Activated T-helper 1 cell treated with anti-CD3 and anti-CD28 coated beads, Interleukin-12 subunit alpha, Interleukin-12 subunit beta, Interleukin-2, Interleukin-4 antibody, amounts not matched to agents 30 ng/mL and 10 ng/mL and 1 ng/mL, durations not matched to agents 14 hours and 24 hours and 36 hours (primary cell): ENCODE results near the gene ST3GAL5. TPM values are rescaled to one million over a fixed set of nuclear protein-coding genes. Genes with fewer than 3 reads are reported as not detected.
A peak's percentile ranks its signal among the peaks of the same experiment; 100 is the strongest.

ENCODE experiments used
- DNase-seq: peaks from one replicate; pipeline ENCODE4 v3.0.0; 2021; ENCODE audit warnings: low spot score
- H3K27ac Mint-ChIP-seq: one replicate; pipeline ENCODE4 v1.8.0; 2021; ENCODE audit warnings: mild to moderate bottlenecking, mixed read lengths
- H3K27me3 Mint-ChIP-seq: one replicate; pipeline ENCODE4 v1.8.0; 2022; ENCODE audit warnings: mild to moderate bottlenecking, moderate library complexity, mixed read lengths; ENCODE audit not compliant: insufficient read depth
- H3K36me3 Mint-ChIP-seq: one replicate; pipeline ENCODE4 v1.8.0; 2021; ENCODE audit warnings: low read depth, mixed read lengths
- H3K4me1 Mint-ChIP-seq: one replicate; pipeline ENCODE4 v1.8.0; 2021; ENCODE audit warnings: low read depth, mixed read lengths
- H3K4me3 Mint-ChIP-seq: one replicate; pipeline ENCODE4 v1.8.0; 2021; ENCODE audit warnings: mild to moderate bottlenecking, moderate library complexity, mixed read lengths
- H3K9me3 Mint-ChIP-seq: one replicate; pipeline ENCODE4 v1.8.0; 2021; ENCODE audit warnings: mixed read lengths
- intact Hi-C: fragments of 100-400 bp; cut with micrococcal nuclease; formaldehyde crosslinking; loops from one replicate; pipeline ENCODE4 v1.15.1; 2024
- total RNA-seq: library from RNA; stranded (reverse); gene quantifications from 2 replicates; pipeline ENCODE4 v1.2.3, GENCODE V29; 2022

The ST3GAL5 gene
- total RNA-seq, 1 donor from 2014 or later, result 18.9 TPM

DNA sequence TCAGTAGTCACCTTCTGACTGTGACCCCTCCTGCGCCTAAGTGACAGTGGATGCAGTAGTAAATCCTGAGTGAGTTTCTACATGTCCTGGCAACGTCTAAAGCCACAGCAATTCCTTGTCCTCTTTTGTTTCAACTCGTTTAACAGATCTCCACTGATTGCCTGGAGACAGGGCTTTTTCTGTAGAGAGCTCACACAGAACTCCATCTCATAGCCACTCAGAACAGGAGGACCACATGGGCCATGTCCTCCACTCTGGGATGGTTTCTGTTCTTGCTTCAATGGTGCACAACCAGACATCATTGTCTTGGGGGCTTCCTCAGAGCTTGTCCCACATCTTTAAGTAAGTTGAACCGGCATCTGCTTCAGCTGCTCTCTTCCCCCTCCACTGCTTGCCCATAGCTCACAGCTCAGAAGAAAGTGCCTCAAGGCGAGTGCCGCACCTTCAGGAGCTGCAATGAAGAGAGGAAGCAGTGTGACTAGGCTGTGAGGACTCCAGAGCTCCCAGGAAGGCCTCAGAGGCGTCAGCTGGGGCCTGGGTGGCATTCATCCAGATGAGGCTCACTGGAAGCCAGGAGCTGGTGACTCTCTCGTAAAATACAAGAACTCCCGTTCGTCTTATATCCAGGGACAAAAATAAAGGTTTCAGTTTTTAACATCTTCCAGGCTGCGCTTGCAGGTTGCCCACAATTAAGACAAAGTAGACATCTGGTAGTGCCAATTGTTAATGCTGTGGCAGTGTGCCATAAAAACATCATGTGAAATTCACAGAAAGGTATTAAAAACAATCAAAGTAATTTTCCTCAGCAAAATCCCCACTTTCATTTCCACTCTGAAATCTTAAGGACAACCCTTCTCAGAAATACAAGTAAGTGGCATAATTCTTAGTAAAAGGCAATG is 37.3 kb downstream of the ST3GAL5 start:
- Mint-ChIP-seq H3K27ac (peak overlapping the region; percentile 99), H3K4me3 (peak overlapping the region; percentile 82), H3K4me1 (peaks cover 58% of the 10 kb centered on the region), H3K9me3 (peaks cover 12% of the 10 kb centered on the region), H3K36me3 (peaks cover 41% of the 10 kb centered on the region), H3K27me3 (no peaks in the 10 kb centered on the region)
- intact Hi-C loops, result loop anchor here (2.0 to 5.0 kb wide), 2 partner anchors 21 to 346 kb away; partner anchors contain the start of genes IMMT and MRPL35
- no peak for DNase-seq

DNA sequence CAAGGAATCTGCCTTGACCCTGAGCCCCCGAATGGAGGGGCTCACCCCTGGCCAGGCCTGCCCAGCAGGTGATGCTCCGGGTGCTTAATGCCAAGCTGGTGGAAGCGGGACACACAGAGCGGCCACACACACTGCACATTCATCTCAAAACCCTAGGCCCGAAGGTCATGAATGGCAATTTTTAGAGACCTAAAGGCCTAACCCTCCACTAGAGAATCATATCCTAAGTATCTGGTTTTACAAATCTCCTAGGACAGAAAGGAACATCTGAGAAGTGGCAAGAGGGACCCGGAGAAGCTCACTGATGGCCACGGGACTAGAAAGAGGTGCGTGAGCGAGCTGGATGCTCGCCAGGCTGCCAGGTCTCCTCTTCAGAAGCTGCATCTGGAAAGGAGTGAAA is 38.3 kb downstream of the ST3GAL5 start:
- Mint-ChIP-seq H3K36me3 (peaks cover 42% of the 10 kb centered on the region), H3K27ac (peak overlapping the region; percentile 49), H3K27me3 (no peaks in the 10 kb centered on the region), H3K4me3 (peak overlapping the region; percentile 25), H3K4me1 (peaks cover 50% of the 10 kb centered on the region), H3K9me3 (peaks cover 9% of the 10 kb centered on the region)
- intact Hi-C loops, result loop anchor here (5.0 kb wide), 1 partner anchor 347 kb away; the partner anchor contains the start of genes IMMT and MRPL35
- DNase-seq, result no peak

GRCh38 chr2:85847051-85847588 is 41.7 kb downstream of the ST3GAL5 start:
- Mint-ChIP-seq H3K27me3 (no peaks in the 10 kb centered on the region), H3K4me3 (no peak overlapping the region), H3K4me1 (peaks cover 18% of the 10 kb centered on the region), H3K9me3 (peaks cover 6% of the 10 kb centered on the region), H3K27ac (no peak overlapping the region), H3K36me3 (peaks cover 49% of the 10 kb centered on the region)
- DNase-seq, result no peak
- intact Hi-C loops, result no loop called here

GRCh38 chr2:85846411-85846810 is 42.4 kb downstream of the ST3GAL5 start:
- intact Hi-C loops, result no loop called here
- DNase-seq, result no peak
- H3K36me3 Mint-ChIP-seq, result peaks cover 50% of the 10 kb centered on the region
- H3K9me3 Mint-ChIP-seq, result peaks cover 6% of the 10 kb centered on the region
- no peak overlapping the region for H3K27ac Mint-ChIP-seq
- no peaks in the 10 kb centered on the region for H3K27me3 Mint-ChIP-seq
- H3K4me3 Mint-ChIP-seq, result no peak overlapping the region
- peaks cover 16% of the 10 kb centered on the region for H3K4me1 Mint-ChIP-seq

- Mint-ChIP-seq H3K27ac (no peak overlapping the region), H3K4me1 (peaks cover 12% of the 10 kb centered on the region), H3K9me3 (peaks cover 6% of the 10 kb centered on the region), H3K4me3 (no peak overlapping the region), H3K36me3 (peaks cover 56% of the 10 kb centered on the region), H3K27me3 (no peaks in the 10 kb centered on the region)
- intact Hi-C loops, result no loop called here
- no peak for DNase-seq
These were observed 44.3 kb downstream of the ST3GAL5 start for GRCh38 chr2:85844486-85844885.

DNA sequence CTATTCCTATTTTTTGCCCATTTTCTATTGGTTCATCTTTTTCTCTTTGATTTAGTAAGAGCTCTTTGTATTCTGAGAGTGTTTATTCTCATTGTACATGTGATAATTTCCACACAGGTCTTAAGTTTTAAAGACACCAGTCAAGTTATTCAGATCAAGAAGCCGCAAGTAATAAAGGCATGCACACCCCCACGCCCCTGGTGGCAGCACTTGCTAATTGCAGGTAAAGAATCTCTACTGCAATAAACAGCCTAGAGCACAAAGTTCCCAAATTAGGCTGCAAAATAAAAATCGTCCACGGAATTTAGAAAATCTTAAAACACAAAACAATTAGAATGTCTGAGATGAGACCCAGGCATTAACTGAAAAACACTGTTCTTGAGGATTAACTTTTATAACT is 45.2 kb downstream of the ST3GAL5 start:
- Mint-ChIP-seq H3K27ac (no peak overlapping the region), H3K4me3 (no peak overlapping the region), H3K4me1 (peaks cover 15% of the 10 kb centered on the region), H3K36me3 (peaks cover 63% of the 10 kb centered on the region), H3K9me3 (peaks cover 6% of the 10 kb centered on the region), H3K27me3 (no peaks in the 10 kb centered on the region)
- intact Hi-C loops, result no loop called here
- no peak for DNase-seq

- no peak for DNase-seq
These were observed 48.7 kb downstream of the ST3GAL5 start for GRCh38 chr2:85840091-85840490.

DNA sequence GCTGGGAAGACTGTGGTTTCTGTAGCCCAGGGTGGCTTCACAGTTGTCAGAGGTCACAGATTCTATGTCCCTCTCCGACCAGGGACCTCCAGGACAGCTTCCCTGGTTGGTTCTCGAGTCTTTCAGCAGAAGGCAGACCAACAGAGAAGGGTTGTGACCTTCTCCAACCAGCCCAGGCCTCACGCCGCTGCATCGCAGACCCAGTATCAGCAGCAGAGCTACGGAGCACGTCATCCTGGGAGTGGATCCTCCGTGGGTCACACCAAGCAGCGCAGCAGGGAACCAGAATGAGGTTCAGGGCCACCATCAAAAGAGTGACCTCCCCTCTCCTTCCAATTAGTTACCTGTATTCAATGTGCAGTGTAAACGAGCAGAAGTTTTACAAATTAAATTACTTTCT is 49.3 kb downstream of the ST3GAL5 start:
- no peak overlapping the region for H3K4me3 Mint-ChIP-seq
- intact Hi-C loops, result no loop called here
- H3K27ac Mint-ChIP-seq, result no peak overlapping the region
- H3K4me1 Mint-ChIP-seq, result peaks cover 12% of the 10 kb centered on the region
- DNase-seq, result no peak
- H3K27me3 Mint-ChIP-seq, result no peaks in the 10 kb centered on the region
- H3K36me3 Mint-ChIP-seq, result peaks cover 46% of the 10 kb centered on the region
- peaks cover 10% of the 10 kb centered on the region for H3K9me3 Mint-ChIP-seq

More at GRCh38 chr2:85840091-85840490, 48.7 kb downstream of the ST3GAL5 start:
- Mint-ChIP-seq H3K27me3 (no peaks in the 10 kb centered on the region), H3K9me3 (peaks cover 6% of the 10 kb centered on the region), H3K4me3 (no peak overlapping the region), H3K36me3 (peaks cover 53% of the 10 kb centered on the region), H3K4me1 (peaks cover 12% of the 10 kb centered on the region), H3K27ac (peak overlapping the region; percentile 72)
- intact Hi-C loops, result no loop called here

DNA sequence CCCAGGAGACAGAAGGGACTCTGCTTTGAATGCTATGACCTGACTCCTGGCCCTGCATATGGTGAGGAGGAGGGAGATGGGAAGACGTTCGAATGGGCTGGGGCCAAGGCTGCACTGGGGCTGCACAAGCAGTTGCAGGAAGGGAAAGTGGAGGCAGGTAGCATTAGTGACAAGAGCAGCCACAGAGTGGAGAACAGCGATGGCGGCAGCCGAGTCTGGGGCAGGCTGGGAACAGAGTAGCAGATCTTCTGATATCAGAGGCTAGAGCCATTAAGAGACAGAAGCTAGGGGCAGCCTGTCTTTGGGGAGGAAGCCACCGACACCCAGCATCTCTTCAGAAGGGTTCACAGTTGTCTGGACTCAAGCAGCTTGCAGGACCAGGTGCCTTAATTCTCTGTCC is 50.1 kb downstream of the ST3GAL5 start:
- H3K36me3 Mint-ChIP-seq, result peaks cover 44% of the 10 kb centered on the region
- peak overlapping the region; percentile 14 for H3K27ac Mint-ChIP-seq
- H3K27me3 Mint-ChIP-seq, result no peaks in the 10 kb centered on the region
- no peak for DNase-seq
- intact Hi-C loops, result no loop called here
- H3K4me1 Mint-ChIP-seq, result peaks cover 12% of the 10 kb centered on the region
- H3K4me3 Mint-ChIP-seq, result no peak overlapping the region
- H3K9me3 Mint-ChIP-seq, result peaks cover 13% of the 10 kb centered on the region

- H3K4me3 Mint-ChIP-seq, result no peak overlapping the region
- intact Hi-C loops, result no loop called here
- H3K9me3 Mint-ChIP-seq, result peaks cover 9% of the 10 kb centered on the region
- H3K27ac Mint-ChIP-seq, result no peak overlapping the region
- DNase-seq, result no peak
- peaks cover 17% of the 10 kb centered on the region for H3K4me1 Mint-ChIP-seq
- peaks cover 43% of the 10 kb centered on the region for H3K36me3 Mint-ChIP-seq
- H3K27me3 Mint-ChIP-seq, result no peaks in the 10 kb centered on the region
These were observed 50.6 kb downstream of the ST3GAL5 start for GRCh38 chr2:85838181-85838580.

DNA sequence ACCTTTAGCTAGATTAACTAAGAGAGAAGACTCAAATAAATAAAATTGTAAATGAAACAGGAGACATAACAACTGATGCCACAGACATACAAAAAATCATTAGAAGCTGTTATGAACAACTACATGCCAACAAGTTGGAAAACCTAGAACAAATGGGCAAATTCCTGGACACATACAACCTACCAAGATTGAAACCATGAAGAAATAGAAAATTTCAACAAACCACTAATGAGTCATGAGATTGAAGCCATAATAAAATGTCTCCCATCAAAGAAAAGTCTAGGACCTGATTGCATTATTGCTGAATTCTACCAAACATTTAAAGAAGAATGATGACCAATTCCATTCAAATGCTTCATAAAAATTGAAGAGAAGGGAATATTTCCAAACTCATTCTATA is 54.3 kb downstream of the ST3GAL5 start:
- intact Hi-C loops, result loop anchor here (5.0 kb wide), 1 partner anchor 163 kb away; no protein-coding TSS in a partner anchor
- no peak for DNase-seq

DNA sequence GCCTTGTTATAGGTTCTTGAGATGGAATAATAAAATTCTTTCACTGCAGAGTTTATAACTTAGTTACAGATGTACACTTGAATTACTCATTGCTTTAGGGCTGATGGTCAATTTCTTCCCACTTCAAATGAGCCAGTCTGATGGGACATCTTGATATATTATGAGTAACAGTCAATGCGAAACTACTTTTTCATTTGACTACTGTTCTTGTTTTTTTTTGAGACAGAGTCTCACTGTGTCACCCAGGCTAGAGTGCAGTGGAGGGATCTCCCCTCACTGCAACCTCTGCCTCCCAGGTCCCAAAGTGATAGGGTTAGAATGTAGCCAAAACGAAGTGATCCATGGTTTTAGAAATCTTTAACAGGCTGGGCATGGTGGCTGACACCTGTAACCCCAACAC is 57.1 kb downstream of the ST3GAL5 start:
- no peak for DNase-seq
- H3K27ac Mint-ChIP-seq, result no peak overlapping the region
- intact Hi-C loops, result loop anchor here (2.0 to 5.0 kb wide), 3 partner anchors 21 to 166 kb away; no protein-coding TSS in a partner anchor
- H3K9me3 Mint-ChIP-seq, result peaks cover 7% of the 10 kb centered on the region
- H3K4me1 Mint-ChIP-seq, result peaks cover 46% of the 10 kb centered on the region
- H3K27me3 Mint-ChIP-seq, result peaks cover 3% of the 10 kb centered on the region
- H3K4me3 Mint-ChIP-seq, result no peak overlapping the region
- peaks cover 9% of the 10 kb centered on the region for H3K36me3 Mint-ChIP-seq

More for the DNA sequence above, 54.3 kb downstream of the ST3GAL5 start:
- Mint-ChIP-seq H3K27me3 (no peaks in the 10 kb centered on the region), H3K27ac (no peak overlapping the region), H3K4me1 (peaks cover 36% of the 10 kb centered on the region), H3K9me3 (peaks cover 7% of the 10 kb centered on the region), H3K36me3 (peaks cover 25% of the 10 kb centered on the region), H3K4me3 (no peak overlapping the region)

DNA sequence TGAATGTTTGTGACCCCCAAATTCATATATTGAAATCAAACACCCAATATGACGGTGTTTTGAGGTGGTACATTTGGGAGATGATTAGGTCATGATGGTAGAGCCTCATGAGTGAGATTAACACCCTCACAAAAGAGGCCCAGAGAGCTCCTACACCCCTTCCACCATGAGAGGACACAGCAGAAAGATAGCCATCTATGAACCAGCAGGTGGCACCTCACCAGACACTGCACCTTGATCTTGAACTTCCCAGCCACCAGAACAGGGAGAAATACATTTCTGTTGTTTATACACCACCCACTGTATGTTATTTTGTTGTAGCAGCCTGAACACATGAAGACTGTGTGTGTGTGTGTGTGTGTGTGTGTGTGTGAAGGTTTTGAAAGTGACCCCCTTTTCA is 58.1 kb downstream of the ST3GAL5 start:
- no peak overlapping the region for H3K4me3 Mint-ChIP-seq
- peaks cover 46% of the 10 kb centered on the region for H3K4me1 Mint-ChIP-seq
- intact Hi-C loops, result loop anchor here (2.0 to 5.0 kb wide), 3 partner anchors 22 to 167 kb away; no protein-coding TSS in a partner anchor
- peaks cover 3% of the 10 kb centered on the region for H3K27me3 Mint-ChIP-seq
- H3K36me3 Mint-ChIP-seq, result peaks cover 7% of the 10 kb centered on the region
- no peak for DNase-seq
- H3K27ac Mint-ChIP-seq, result no peak overlapping the region
- peaks cover 7% of the 10 kb centered on the region for H3K9me3 Mint-ChIP-seq
